GM23248 (cell line): ENCODE measurements around the gene DYNC2LI1. TPM values are rescaled to one million over a fixed set of nuclear protein-coding genes. Genes with fewer than 3 reads are reported as not detected.
A peak's percentile ranks its signal among the peaks of the same experiment; 100 is the strongest.

Experiments used
- DNase-seq: peaks from one replicate; pipeline ENCODE4 v3.0.0-alpha.2; 2015
- H2AFZ ChIP-seq: fragments of 200-600 bp; sonication (generic); 2 replicates; pipeline ENCODE4 v1.6.1; 2016; ENCODE audit warnings: antibody characterized with exemption
- H3F3A ChIP-seq: fragments of 200-600 bp; sonication (generic); 2 replicates; pipeline ENCODE4 v1.6.1; 2016; ENCODE audit warnings: mild to moderate bottlenecking, antibody characterized with exemption, mixed run types; ENCODE audit not compliant: insufficient read depth
- H3K27ac ChIP-seq: fragments of 200-600 bp; sonication (generic); 2 replicates; pipeline ENCODE4 v1.5.1; 2016; ENCODE audit warnings: mild to moderate bottlenecking
- H3K27me3 ChIP-seq: fragments of 200-600 bp; sonication (generic); replicated peaks from 2 replicates; pipeline ENCODE4 v1.6.1; 2016; ENCODE audit warnings: mild to moderate bottlenecking; ENCODE audit not compliant: insufficient read depth
- H3K36me3 ChIP-seq: fragments of 200-600 bp; sonication (generic); 2 replicates; pipeline ENCODE4 v1.6.1; 2016; ENCODE audit warnings: low read depth, mild to moderate bottlenecking
- H3K4me1 ChIP-seq: fragments of 200-600 bp; sonication (generic); 2 replicates; pipeline ENCODE4 v1.6.1; 2016; ENCODE audit warnings: mild to moderate bottlenecking; ENCODE audit not compliant: insufficient read depth
- H3K4me2 ChIP-seq: fragments of 200-600 bp; sonication (generic); one replicate; pipeline ENCODE4 v1.6.1; 2016; ENCODE audit warnings: mild to moderate bottlenecking; ENCODE audit not compliant: unreplicated experiment
- H3K4me3 ChIP-seq: fragments of 200-600 bp; sonication (generic); 2 replicates; pipeline ENCODE4 v1.5.1; 2016; ENCODE audit warnings: mild to moderate bottlenecking
- H3K79me2 ChIP-seq: fragments of 200-600 bp; sonication (generic); 2 replicates; pipeline ENCODE4 v1.6.1; 2016; ENCODE audit warnings: mild to moderate bottlenecking; ENCODE audit not compliant: insufficient read depth
- H3K9ac ChIP-seq: fragments of 200-600 bp; sonication (generic); 2 replicates; pipeline ENCODE4 v1.6.1; 2016; ENCODE audit warnings: mild to moderate bottlenecking
- H3K9me2 ChIP-seq: fragments of 200-600 bp; sonication (generic); 2 replicates; pipeline ENCODE4 v1.6.1; 2016; ENCODE audit warnings: mixed run types, mild to moderate bottlenecking, moderate library complexity; ENCODE audit not compliant: insufficient read depth
- H3K9me3 ChIP-seq: fragments of 200-600 bp; sonication (generic); one replicate; pipeline ENCODE4 v1.6.1; 2017; ENCODE audit warnings: low read depth
- H4K20me1 ChIP-seq: fragments of 200-600 bp; sonication (generic); 2 replicates; pipeline ENCODE4 v1.6.0; 2016; ENCODE audit not compliant: insufficient read depth
- EZH2 ChIP-seq: fragments of 200-600 bp; sonication (generic); IDR thresholded peaks from 2 replicates; pipeline ENCODE4 v1.6.1; 2018; ENCODE audit warnings: antibody characterized with exemption, mild to moderate bottlenecking; ENCODE audit not compliant: insufficient read depth, poor library complexity, severe bottlenecking
- EZH2phosphoT487 ChIP-seq: fragments of 200-600 bp; sonication (generic); IDR thresholded peaks from 2 replicates; pipeline ENCODE4 v1.6.1; 2018; ENCODE audit warnings: antibody characterized with exemption, moderate library complexity, mild to moderate bottlenecking, low read depth; ENCODE audit not compliant: insufficient read depth
- WGBS, 2 experiments: methylation state at CpG; one replicate each; pipeline ENCODE4 v1.1.6; 2015 to 2017; ENCODE audit warnings: low lambda C conversion rate in 2 of 2, low coverage in 1 of 2; ENCODE audit errors: missing lambda C conversion rate in 2 of 2; 5-methylcytosine and 5-hydroxymethylcytosine counted together
- in situ Hi-C: fragments of 300-500 bp; cut with MboI; formaldehyde crosslinking; loops from 2 replicates; pipeline ENCODE4 v1.15.0; 2020
- polyA plus RNA-seq: library from polyadenylated mRNA; unstranded; fragments of >200 nt; fragmentation: Nextera tagmentation; extraction: Ambion mirVana; gene quantifications from 2 replicates; pipeline ENCODE4 v1.2.1, GENCODE V29; 2016
- total RNA-seq: library from RNA; depleted of rRNA; stranded (reverse); fragments of >200 nt; shearing (Covaris generic); gene quantifications from 2 replicates; pipeline ENCODE4 v1.2.3, GENCODE V29; 2014

DYNC2LI1 gene
- total and polyA plus RNA-seq, 2 experiments from 2014 or later = 21.0 to 25.4 TPM

GRCh38 chr2:43838560-43839267 lies 64.9 kb downstream of the DYNC2LI1 start, which contains the start of the genes ABCG5 and ABCG8:
Gene ABCG5, minus strand, starts transcription at chr2:43838839. Its CDS starts 160 bp downstream, at chr2:43838679.
Gene ABCG8, plus strand, starts transcription at chr2:43838971. Its CDS starts 83 bp downstream, at chr2:43839054.
- H3K9ac ChIP-seq = no peak within 1 kb of the TSS
- H3K4me3 ChIP-seq = no peak within 1 kb of the TSS
- TF ChIP-seq EZH2phosphoT487 (no peak), EZH2 (no peak)
- no peaks in the 10 kb centered on the region for H3K79me2 ChIP-seq
- H3F3A ChIP-seq = no peaks in the 10 kb centered on the region
- no peak for DNase-seq
- no peak within 1 kb of the TSS for H3K4me2 ChIP-seq
- in situ Hi-C loops = no loop called here
- H3K9me2 ChIP-seq = no peaks in the 10 kb centered on the region
- no peaks in the 10 kb centered on the region for H3K36me3 ChIP-seq
- H3K9me3 ChIP-seq = no peaks in the 10 kb centered on the region
- H3K27ac ChIP-seq = no peak within 1 kb of the TSS
- H2AFZ ChIP-seq = no peak within 1 kb of the TSS
- peaks cover 21% of the 10 kb centered on the region; the same call in 1 of the 2 replicates for H3K27me3 ChIP-seq
- WGBS, 2 experiments = 71 to 74% methylated on average over 18 to 20 of the region's 20 CpGs
- H3K4me1 ChIP-seq = no peaks in the 10 kb centered on the region
- H4K20me1 ChIP-seq = no peaks in the 10 kb centered on the region

DNA sequence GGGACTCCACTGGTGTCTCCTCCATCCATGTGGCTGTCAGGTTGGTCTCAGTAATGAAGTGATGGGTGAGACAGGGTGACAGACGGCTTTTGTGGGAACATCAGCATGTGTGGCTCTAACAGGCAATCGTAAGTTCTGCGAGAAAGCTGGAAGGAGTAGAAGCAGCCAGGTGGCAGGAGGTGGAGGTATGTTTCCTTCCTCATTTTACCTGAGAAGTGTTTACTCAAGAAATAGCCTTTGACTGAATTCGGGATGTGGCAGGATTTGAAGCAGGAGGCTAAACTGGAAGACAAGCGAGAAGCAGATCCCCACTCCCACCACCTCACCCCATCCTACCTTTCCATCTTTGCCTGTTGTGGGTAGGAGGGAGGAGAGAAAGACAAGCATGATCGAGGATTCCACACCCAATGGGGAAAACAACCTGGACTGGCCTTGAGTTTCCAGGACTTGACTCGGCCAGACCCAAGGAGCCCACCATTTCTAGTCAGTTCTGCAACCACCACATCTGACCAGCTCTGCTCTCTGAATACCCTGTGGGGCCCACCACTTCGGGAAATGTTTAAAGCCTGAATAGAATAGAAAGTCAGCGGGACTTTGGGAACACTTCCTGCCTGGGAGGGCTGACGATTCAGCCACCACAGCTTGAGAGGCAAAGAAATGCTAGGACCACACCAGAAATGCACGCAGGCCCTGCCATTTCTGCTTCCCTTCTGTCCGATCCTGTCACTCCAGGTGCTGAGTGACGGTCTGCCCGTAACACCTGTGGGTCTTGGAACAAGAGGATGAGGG lies 66.1 kb downstream of the DYNC2LI1 start:
- TF ChIP-seq EZH2 (no peak), EZH2phosphoT487 (no peak)
- H3K27ac ChIP-seq = no peak overlapping the region

GRCh38 chr2:43840965-43841364 lies 67.1 kb downstream of the DYNC2LI1 start:
- Histone ChIP-seq H3K27me3 (peaks cover 17% of the 10 kb centered on the region; the same call in 1 of the 2 replicates), H3K79me2 (no peaks in the 10 kb centered on the region)

More for the DNA sequence above, 66.1 kb downstream of the DYNC2LI1 start:
- H3K27me3 ChIP-seq = peaks cover 21% of the 10 kb centered on the region; the same call in 1 of the 2 replicates
- no peak overlapping the region for H2AFZ ChIP-seq
- H3K4me3 ChIP-seq = no peak overlapping the region
- no peaks in the 10 kb centered on the region for H3F3A ChIP-seq
- H4K20me1 ChIP-seq = no peaks in the 10 kb centered on the region
- H3K4me2 ChIP-seq = no peak overlapping the region
- H3K4me1 ChIP-seq = no peaks in the 10 kb centered on the region
- in situ Hi-C loops = no loop called here
- H3K9me2 ChIP-seq = no peaks in the 10 kb centered on the region
- H3K9me3 ChIP-seq = no peaks in the 10 kb centered on the region
- H3K36me3 ChIP-seq = no peaks in the 10 kb centered on the region
- no peak overlapping the region for H3K9ac ChIP-seq
- 68 to 78% methylated on average over 14 of the region's 14 CpGs for WGBS, 2 experiments
- DNase-seq = no peak
- no peaks in the 10 kb centered on the region for H3K79me2 ChIP-seq

More at GRCh38 chr2:43840965-43841364, 67.1 kb downstream of the DYNC2LI1 start:
- TF ChIP-seq EZH2 = no peak
- TF ChIP-seq EZH2phosphoT487 = no peak
- H3K4me3 ChIP-seq = no peak overlapping the region
- in situ Hi-C loops = no loop called here
- no peaks in the 10 kb centered on the region for H3K36me3 ChIP-seq
- no peak overlapping the region for H3K9ac ChIP-seq
- no peaks in the 10 kb centered on the region for H3F3A ChIP-seq
- no peaks in the 10 kb centered on the region for H3K9me3 ChIP-seq
- no peak overlapping the region for H2AFZ ChIP-seq
- H3K4me2 ChIP-seq = no peak overlapping the region
- H3K9me2 ChIP-seq = no peaks in the 10 kb centered on the region
- DNase-seq = peak; percentile 13
- H4K20me1 ChIP-seq = no peaks in the 10 kb centered on the region
- 1 to 3% methylated on average over 5 of the region's 5 CpGs for WGBS, 2 experiments
- no peak overlapping the region for H3K27ac ChIP-seq
- H3K4me1 ChIP-seq = no peaks in the 10 kb centered on the region
